DMS114 treated with DMSO at 0.1 percent for 48 hours (cell line): ENCODE data around the gene TULP1.

Experiments used
- DNase-seq: peaks from one replicate; lab custom pipeline; 2025; ENCODE audit not compliant: unreplicated experiment; lab: John Stamatoyannopoulos, UW

The TULP1 gene

GRCh38 chr6:35484921-35485392 lies 27.7 kb downstream of the TULP1 start:
- DNase-seq: no peak

GRCh38 chr6:35483893-35484645 lies 28.6 kb downstream of the TULP1 start:
- DNase-seq: no peak

- no peak for DNase-seq
Observed at GRCh38 chr6:35483490-35483889, 29.2 kb downstream of the TULP1 start.

GRCh38 chr6:35483062-35483461 lies 29.6 kb downstream of the TULP1 start:
- DNase-seq: no peak

GRCh38 chr6:35481226-35481625 lies 31.5 kb downstream of the TULP1 start:
- no peak for DNase-seq

GRCh38 chr6:35480176-35480575 lies 32.5 kb downstream of the TULP1 start:
- no peak for DNase-seq

- DNase-seq: no peak
Observed at GRCh38 chr6:35478259-35478658, 34.4 kb downstream of the TULP1 start.

- no peak for DNase-seq
Observed at GRCh38 chr6:35477551-35478179, 35.0 kb downstream of the TULP1 start.

- DNase-seq: no peak
Observed at GRCh38 chr6:35477028-35477427, 35.7 kb downstream of the TULP1 start.

GRCh38 chr6:35476004-35476403 lies 36.7 kb downstream of the TULP1 start:
- DNase-seq: no peak

- no peak for DNase-seq
Observed at GRCh38 chr6:35475573-35475972, 37.1 kb downstream of the TULP1 start.

- no peak for DNase-seq
Observed at GRCh38 chr6:35474942-35475570, 37.6 kb downstream of the TULP1 start.

GRCh38 chr6:35474131-35474941 lies 38.4 kb downstream of the TULP1 start:
- DNase-seq: no peak

- DNase-seq: no peak
Observed at GRCh38 chr6:35473850-35474130, 38.9 kb downstream of the TULP1 start.

- no peak for DNase-seq
Observed at GRCh38 chr6:35473075-35473849, 39.4 kb downstream of the TULP1 start.

GRCh38 chr6:35471836-35472345 lies 40.8 kb downstream of the TULP1 start:
- DNase-seq: no peak

- DNase-seq: no peak
Observed at GRCh38 chr6:35470663-35471120, 42.0 kb downstream of the TULP1 start.

GRCh38 chr6:35469751-35470662 lies 42.7 kb downstream of the TULP1 start:
- DNase-seq: no peak

GRCh38 chr6:35468980-35469750 lies 43.5 kb downstream of the TULP1 start:
- no peak for DNase-seq
